GM18951 (cell line): Measurements from ENCODE around the gene RFX4.

Source experiments
- POLR2A ChIP-seq: IDR thresholded peaks from 4 replicates; pipeline ENCODE4 v1.6.1; 2011; ENCODE audit warnings: mild to moderate bottlenecking; ENCODE audit not compliant: insufficient read length, insufficient read depth; ENCODE audit errors: extremely low read depth
- in situ Hi-C: fragments of 300-500 bp; cut with MboI; formaldehyde crosslinking; loops from one replicate; pipeline ENCODE4 v1.12.0; 2022; ENCODE audit warnings: low sequenced_read_pairs, mixed read lengths, inconsistent platforms; ENCODE audit not compliant: unreplicated experiment

The RFX4 gene

GRCh38 chr12:106732890-106733289, 150.1 kb downstream of the RFX4 start:
- in situ Hi-C loops = no loop called here
- no peak for TF ChIP-seq POLR2A

- no peak for TF ChIP-seq POLR2A
- in situ Hi-C loops = no loop called here
Measured at GRCh38 chr12:106733660-106734059, 150.9 kb downstream of the RFX4 start.

GRCh38 chr12:106736051-106736957, 153.5 kb downstream of the RFX4 start:
- TF ChIP-seq POLR2A = no peak
- in situ Hi-C loops = no loop called here

- in situ Hi-C loops = no loop called here
- TF ChIP-seq POLR2A = no peak
Measured at GRCh38 chr12:106739318-106739717, 156.5 kb downstream of the RFX4 start.

GRCh38 chr12:106739815-106740530, 157.2 kb downstream of the RFX4 start:
- TF ChIP-seq POLR2A = no peak
- in situ Hi-C loops = no loop called here

- in situ Hi-C loops = no loop called here
- TF ChIP-seq POLR2A = no peak
Measured at GRCh38 chr12:106740818-106741217, 158.0 kb downstream of the RFX4 start.

- in situ Hi-C loops = no loop called here
- TF ChIP-seq POLR2A = no peak
Measured at GRCh38 chr12:106741247-106741646, 158.4 kb downstream of the RFX4 start.

- in situ Hi-C loops = no loop called here
- no peak for TF ChIP-seq POLR2A
Measured at GRCh38 chr12:106743270-106743988, 160.6 kb downstream of the RFX4 start.

- TF ChIP-seq POLR2A = no peak
- in situ Hi-C loops = no loop called here
Measured at GRCh38 chr12:106744600-106744999, 161.8 kb downstream of the RFX4 start.

GRCh38 chr12:106745181-106745745, 162.5 kb downstream of the RFX4 start:
- TF ChIP-seq POLR2A = no peak
- in situ Hi-C loops = no loop called here

- in situ Hi-C loops = no loop called here
- no peak for TF ChIP-seq POLR2A
Measured at GRCh38 chr12:106747973-106748436, 165.2 kb downstream of the RFX4 start.

- TF ChIP-seq POLR2A = no peak
- in situ Hi-C loops = no loop called here
Measured at GRCh38 chr12:106750524-106750923, 167.7 kb downstream of the RFX4 start.

GRCh38 chr12:106753526-106753925, 170.7 kb downstream of the RFX4 start:
- no peak for TF ChIP-seq POLR2A
- in situ Hi-C loops = no loop called here

GRCh38 chr12:106754331-106754730, 171.5 kb downstream of the RFX4 start:
- in situ Hi-C loops = no loop called here
- no peak for TF ChIP-seq POLR2A
